ENCODE measurements around the gene PARP9. TPM values are rescaled to one million over a fixed set of nuclear protein-coding genes. Genes with fewer than 3 reads are reported as not detected.
"Not testable (repeated sequence)": the region's sequence is repeated elsewhere in the genome, so short reads cannot be mapped to it uniquely, and the experiment has no call there.

PARP9 gene
- polyA plus RNA-seq, 3 donors = 13.4 to 16.6 (median 13.6) TPM

GRCh38 chr3:122535964-122536631 is 28.0 kb downstream of the PARP9 start:
- no peak for DNase-seq (ENCODE audit: extremely low read depth in 1 of 11, low read depth in 9 of 11, low spot score in 4 of 11)

- no peak for DNase-seq (ENCODE audit: extremely low read depth in 1 of 11, low read depth in 9 of 11, low spot score in 4 of 11)
Measured at GRCh38 chr3:122533931-122534334, 30.2 kb downstream of the PARP9 start.

- DNase-seq (ENCODE audit: extremely low read depth in 1 of 11, low read depth in 9 of 11, low spot score in 4 of 11) = no peak
Measured at GRCh38 chr3:122533480-122533879, 30.6 kb downstream of the PARP9 start.

GRCh38 chr3:122530164-122530563 is 33.9 kb downstream of the PARP9 start:
- no peak for DNase-seq (ENCODE audit: extremely low read depth in 1 of 11, low read depth in 9 of 11, low spot score in 4 of 11)

GRCh38 chr3:122523317-122523716 is 40.8 kb downstream of the PARP9 start:
- DNase-seq (ENCODE audit: extremely low read depth in 1 of 11, low read depth in 9 of 11, low spot score in 4 of 11) = no peak

- DNase-seq (ENCODE audit: extremely low read depth in 1 of 11, low read depth in 9 of 11, low spot score in 4 of 11) = no peak
Measured at GRCh38 chr3:122520861-122521260, 43.2 kb downstream of the PARP9 start.

- DNase-seq (ENCODE audit: extremely low read depth in 1 of 11, low read depth in 9 of 11, low spot score in 4 of 11) = no peak
Measured at GRCh38 chr3:122519693-122520092, 44.4 kb downstream of the PARP9 start.

GRCh38 chr3:122516846-122517360 is 47.2 kb downstream of the PARP9 start:
- no peak for DNase-seq (ENCODE audit: extremely low read depth in 1 of 11, low read depth in 9 of 11, low spot score in 4 of 11)

GRCh38 chr3:122515870-122516269 is 48.2 kb downstream of the PARP9 start:
- no peak for DNase-seq (ENCODE audit: extremely low read depth in 1 of 11, low read depth in 9 of 11, low spot score in 4 of 11)

GRCh38 chr3:122515020-122515468 is 49.1 kb downstream of the PARP9 start:
- peak in 1 of 11 donors; percentile 7 for DNase-seq (ENCODE audit: extremely low read depth in 1 of 11, low read depth in 9 of 11, low spot score in 4 of 11)

GRCh38 chr3:122514123-122515019 is 49.7 kb downstream of the PARP9 start, which contains the start of gene KPNA1:
TSS of gene KPNA1 (minus strand) at chr3:122514939. CDS start at chr3:122496565, 18,374 bp downstream.
- DNase-seq (ENCODE audit: extremely low read depth in 1 of 11, low read depth in 9 of 11, low spot score in 4 of 11) = peak; percentile 69 to 90 (median 86)

GRCh38 chr3:122513386-122514122 is 50.5 kb downstream of the PARP9 start:
- DNase-seq (ENCODE audit: extremely low read depth in 1 of 11, low read depth in 9 of 11, low spot score in 4 of 11) = peak in 1 of 11 donors; percentile 40

- DNase-seq (ENCODE audit: extremely low read depth in 1 of 11, low read depth in 9 of 11, low spot score in 4 of 11) = no peak
Measured at GRCh38 chr3:122512284-122512683, 51.8 kb downstream of the PARP9 start.

- DNase-seq (ENCODE audit: extremely low read depth in 1 of 11, low read depth in 9 of 11, low spot score in 4 of 11) = no peak
Measured at GRCh38 chr3:122510878-122511535, 53.1 kb downstream of the PARP9 start.

- not testable (repeated sequence) for DNase-seq (ENCODE audit: extremely low read depth in 1 of 11, low read depth in 9 of 11, low spot score in 4 of 11)
Measured at GRCh38 chr3:122508944-122509343, 55.2 kb downstream of the PARP9 start.

- no peak for DNase-seq (ENCODE audit: extremely low read depth in 1 of 11, low read depth in 9 of 11, low spot score in 4 of 11)
Measured at GRCh38 chr3:122508135-122508914, 55.8 kb downstream of the PARP9 start.

- no peak for DNase-seq (ENCODE audit: extremely low read depth in 1 of 11, low read depth in 9 of 11, low spot score in 4 of 11)
Measured at GRCh38 chr3:122506450-122506849, 57.6 kb downstream of the PARP9 start.

- no peak for DNase-seq (ENCODE audit: extremely low read depth in 1 of 11, low read depth in 9 of 11, low spot score in 4 of 11)
Measured at GRCh38 chr3:122505676-122506075, 58.4 kb downstream of the PARP9 start.
